GM19099 (cell line): ENCODE measurements around the gene PINLYP.

Experiments used
- POLR2A ChIP-seq: IDR thresholded peaks from 3 replicates; pipeline ENCODE4 v1.6.1; 2011; ENCODE audit warnings: low read depth; ENCODE audit not compliant: insufficient read length; ENCODE audit errors: extremely low read depth

Gene PINLYP

GRCh38 chr19:43541920-43542650 lies 33.5 kb upstream of the PINLYP start:
- TF ChIP-seq POLR2A: no peak

- no peak for TF ChIP-seq POLR2A
These were observed 31.5 kb upstream of the PINLYP start for GRCh38 chr19:43544077-43544476.

GRCh38 chr19:43545276-43545675 lies 30.3 kb upstream of the PINLYP start:
- no peak for TF ChIP-seq POLR2A

GRCh38 chr19:43545981-43546380 lies 29.6 kb upstream of the PINLYP start:
- TF ChIP-seq POLR2A: no peak

GRCh38 chr19:43546581-43546980 lies 29.0 kb upstream of the PINLYP start:
- TF ChIP-seq POLR2A: no peak

GRCh38 chr19:43548706-43549105 lies 26.9 kb upstream of the PINLYP start:
- no peak for TF ChIP-seq POLR2A

GRCh38 chr19:43551399-43552197 lies 24.0 kb upstream of the PINLYP start:
- no peak for TF ChIP-seq POLR2A

GRCh38 chr19:43552198-43552450 lies 23.5 kb upstream of the PINLYP start:
- TF ChIP-seq POLR2A: no peak

- no peak for TF ChIP-seq POLR2A
These were observed 23.0 kb upstream of the PINLYP start for GRCh38 chr19:43552616-43553015.

- no peak for TF ChIP-seq POLR2A
These were observed 21.9 kb upstream of the PINLYP start for GRCh38 chr19:43553656-43554055.

- TF ChIP-seq POLR2A: no peak
These were observed 21.2 kb upstream of the PINLYP start for GRCh38 chr19:43554317-43554895.

GRCh38 chr19:43555185-43555770 lies 20.3 kb upstream of the PINLYP start:
- TF ChIP-seq POLR2A: no peak

- no peak for TF ChIP-seq POLR2A
These were observed 14.9 kb upstream of the PINLYP start for GRCh38 chr19:43560687-43561086.

- TF ChIP-seq POLR2A: no peak
These were observed 14.2 kb upstream of the PINLYP start for GRCh38 chr19:43561139-43561970.

- no peak for TF ChIP-seq POLR2A
These were observed 13.3 kb upstream of the PINLYP start for GRCh38 chr19:43562226-43562697.

GRCh38 chr19:43562698-43563241 lies 12.8 kb upstream of the PINLYP start:
- TF ChIP-seq POLR2A: no peak
